Hematopoietic multipotent progenitor cell treated with erythropoietin and hydrocortisone succinate and interleukin-3 and kit ligand, for 8 days (in vitro differentiated cells): Measurements from ENCODE around the gene XK.
A peak's percentile ranks its signal among the peaks of the same experiment; 100 is the strongest.

Experiments
- DNase-seq: peaks from one replicate; pipeline ENCODE4 v3.0.0-alpha.2; 2015

XK gene

GRCh38 chrX:37679888-37680287 lies 5.7 kb upstream of the XK start:
- DNase-seq, result peak; percentile 87

DNA sequence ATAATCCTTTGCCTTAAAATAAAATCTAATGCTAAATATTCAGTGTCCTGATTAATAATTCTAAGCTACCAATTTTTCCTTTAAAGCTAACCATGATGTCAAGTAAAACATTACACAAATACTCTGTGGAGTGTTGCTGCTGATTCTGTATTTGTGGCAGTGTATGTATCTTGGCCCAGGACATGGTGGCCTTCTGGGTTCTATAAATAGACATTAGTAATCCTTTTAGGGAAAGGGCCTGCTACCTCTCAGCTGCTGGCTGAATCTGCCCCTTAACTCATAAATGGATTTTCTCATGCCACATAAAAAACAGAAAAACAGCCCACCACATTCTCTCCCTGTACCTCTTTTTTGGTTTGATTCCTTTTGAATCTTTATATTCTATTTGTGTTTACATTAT lies 1.2 kb upstream of the XK start:
- no peak for DNase-seq

- DNase-seq, result no peak
Measured at GRCh38 chrX:37684973-37685372, 618 bp upstream of the XK start.

GRCh38 chrX:37686369-37686995 lies 891 bp downstream of the XK start:
- peak; percentile 56 for DNase-seq

GRCh38 chrX:37686996-37687395 lies 1.4 kb downstream of the XK start:
- DNase-seq, result peak; percentile 50

DNA sequence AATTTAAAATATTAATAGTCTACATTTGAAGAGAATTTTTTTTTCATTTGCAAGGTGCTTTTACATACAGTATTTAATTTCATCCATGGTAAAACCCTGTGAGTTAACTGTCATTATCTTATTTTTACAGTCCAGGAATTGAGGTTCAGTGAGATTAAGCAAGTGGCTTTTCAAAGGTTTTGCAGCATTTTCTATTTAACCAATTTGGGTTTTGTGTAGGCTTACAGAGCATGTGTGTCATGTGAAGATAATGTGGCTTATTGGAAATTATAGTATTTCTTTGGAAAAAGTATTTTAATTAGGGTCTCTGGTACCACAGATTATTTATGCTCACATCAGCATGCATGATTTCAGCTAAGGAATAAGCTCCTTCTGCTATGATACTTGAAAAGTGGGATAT lies 4.5 kb downstream of the XK start:
- peak; percentile 82 for DNase-seq

DNA sequence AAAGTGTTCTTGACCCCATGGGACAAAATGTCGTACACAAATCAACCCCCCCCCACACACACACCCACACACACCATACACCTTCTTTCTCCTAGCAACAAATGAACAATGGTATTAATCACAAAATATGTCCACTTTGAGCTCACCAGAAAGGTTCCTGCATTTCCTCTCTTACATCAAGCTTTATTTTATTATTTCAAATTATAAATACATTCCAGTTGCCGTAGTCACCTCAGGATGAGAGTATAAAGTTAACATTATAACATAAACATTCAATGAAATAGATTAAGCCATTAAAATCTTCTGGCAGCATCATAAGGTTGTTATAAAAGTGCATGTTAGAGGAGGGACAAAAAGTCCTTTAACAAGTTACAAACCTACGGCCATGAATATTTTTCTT lies 7.3 kb downstream of the XK start:
- DNase-seq, result no peak

- DNase-seq, result peak; percentile 45
Measured at GRCh38 chrX:37697169-37697760, 11.7 kb downstream of the XK start.

DNA sequence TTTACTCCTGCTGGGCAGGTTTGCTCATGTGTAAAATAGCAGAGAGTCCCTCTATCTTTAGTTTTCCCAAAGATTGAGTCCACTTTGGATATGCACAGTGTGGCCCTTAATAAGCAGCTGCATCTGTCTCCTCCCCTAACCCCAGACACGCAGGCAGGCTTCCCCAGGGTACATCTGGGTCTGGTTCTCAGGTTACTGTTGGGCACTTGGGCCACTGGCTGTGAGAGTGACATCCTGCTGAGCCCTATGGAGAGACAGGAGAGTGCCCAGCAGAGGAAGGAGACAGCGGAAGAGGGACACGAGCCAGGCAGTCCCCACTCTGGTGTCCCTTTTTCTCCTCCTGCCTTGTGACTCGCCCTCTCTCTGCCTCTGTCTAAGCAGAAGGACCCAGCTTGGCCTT lies 16.0 kb downstream of the XK start:
- DNase-seq, result no peak

- DNase-seq, result no peak
Measured at GRCh38 chrX:37711991-37712390, 26.4 kb downstream of the XK start.

DNA sequence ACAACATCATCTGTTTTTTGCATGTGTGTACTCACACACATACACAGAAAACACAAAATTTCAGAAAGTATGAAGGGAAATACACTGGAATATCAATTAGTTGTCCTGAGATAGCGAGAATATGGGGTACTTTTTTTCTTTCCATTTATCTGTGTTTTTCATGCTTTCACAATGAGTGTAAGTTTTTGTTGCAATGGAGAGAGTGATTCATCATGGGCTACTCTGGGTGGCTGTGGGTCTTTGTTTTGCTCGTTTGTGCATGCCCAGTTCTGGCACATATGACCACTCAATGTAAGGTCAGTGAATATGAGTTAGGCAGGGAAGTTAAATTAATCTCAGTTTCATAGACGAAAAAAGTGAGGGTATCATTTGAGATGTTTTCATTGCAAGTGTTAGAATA lies 26.9 kb downstream of the XK start:
- DNase-seq, result no peak

- DNase-seq, result no peak
Measured at GRCh38 chrX:37714479-37714878, 28.9 kb downstream of the XK start.

DNA sequence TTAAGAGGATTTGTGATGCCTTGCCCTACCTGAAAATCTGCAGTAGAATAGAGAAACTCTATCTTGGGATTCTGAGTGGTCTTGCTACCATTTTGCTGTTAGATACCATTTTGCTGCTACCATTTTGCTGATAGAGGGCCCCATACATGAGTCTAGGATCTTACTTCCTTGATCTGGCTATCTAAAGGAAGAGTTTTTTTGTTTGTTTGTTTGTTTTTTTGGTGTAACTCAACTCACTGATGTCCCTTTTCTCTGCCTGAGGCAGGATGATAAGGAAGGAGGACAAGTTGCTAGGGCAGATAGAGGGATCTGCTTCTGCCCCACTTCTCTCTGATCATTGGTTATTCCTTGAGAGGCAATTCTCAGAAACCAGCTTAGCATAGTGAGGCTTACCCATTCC lies 31.0 kb downstream of the XK start:
- DNase-seq, result peak; percentile 87

- DNase-seq, result peak; percentile 55
Measured at GRCh38 chrX:37717708-37718107, 32.1 kb downstream of the XK start.

DNA sequence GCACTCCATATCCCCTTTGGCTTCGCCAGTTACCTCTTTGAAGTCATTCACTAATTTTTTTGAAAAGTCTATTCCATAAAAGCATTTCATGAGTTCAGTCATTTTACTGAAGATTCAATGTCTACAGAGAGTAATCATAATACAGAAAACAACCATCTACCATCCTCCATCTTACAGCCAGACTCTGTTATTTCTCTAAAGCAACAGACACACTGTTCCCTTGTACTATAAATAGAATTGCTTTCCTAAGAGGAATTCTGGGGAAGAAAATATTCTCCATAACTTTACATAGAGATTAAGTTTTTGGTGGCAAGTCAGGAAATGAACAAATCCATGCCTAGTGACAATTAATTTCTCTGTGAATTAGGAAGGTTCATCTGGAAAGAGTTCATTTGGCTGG lies 37.0 kb downstream of the XK start:
- no peak for DNase-seq

GRCh38 chrX:37726346-37726745 lies 40.8 kb downstream of the XK start:
- DNase-seq, result no peak

DNA sequence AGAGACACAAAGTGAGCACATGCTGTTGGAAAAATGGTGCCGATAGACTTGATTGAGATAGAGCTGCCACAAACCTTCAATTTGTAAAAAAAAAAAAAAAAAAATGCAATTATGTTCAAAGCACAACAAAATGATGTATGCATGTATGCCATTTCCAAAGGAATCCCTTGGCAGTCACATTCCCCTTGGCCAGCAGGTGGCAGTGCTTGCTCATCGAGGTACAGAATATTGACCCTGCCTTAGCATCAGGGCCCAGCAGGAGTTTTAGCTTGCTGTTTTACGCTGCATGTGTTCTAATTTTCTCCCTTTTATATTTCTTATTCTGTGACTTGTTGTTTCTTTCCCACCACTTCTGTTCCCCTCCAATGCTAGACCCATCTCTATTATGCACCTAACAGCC lies 59.8 kb downstream of the XK start:
- DNase-seq, result peak; percentile 73

DNA sequence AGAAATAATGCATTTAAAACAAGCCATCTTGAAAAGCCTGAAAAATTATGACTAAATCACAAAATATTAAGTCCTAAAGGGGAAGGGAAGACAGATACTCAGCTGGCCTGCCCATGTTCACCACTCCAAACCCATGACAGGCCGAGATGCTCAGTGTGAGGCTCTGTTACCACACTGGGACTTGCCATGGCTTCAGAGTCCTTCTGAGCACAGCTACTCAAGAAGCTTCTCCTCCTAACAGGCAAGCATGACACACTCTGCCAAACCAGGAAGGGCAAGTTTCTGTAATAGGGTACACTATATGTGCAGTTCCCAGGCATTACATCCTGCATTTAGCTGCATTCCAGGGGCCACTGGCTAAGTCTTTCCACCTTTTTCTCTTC lies 60.2 kb downstream of the XK start:
- DNase-seq, result no peak

GRCh38 chrX:37746218-37746941 lies 60.8 kb downstream of the XK start:
- DNase-seq, result no peak

DNA sequence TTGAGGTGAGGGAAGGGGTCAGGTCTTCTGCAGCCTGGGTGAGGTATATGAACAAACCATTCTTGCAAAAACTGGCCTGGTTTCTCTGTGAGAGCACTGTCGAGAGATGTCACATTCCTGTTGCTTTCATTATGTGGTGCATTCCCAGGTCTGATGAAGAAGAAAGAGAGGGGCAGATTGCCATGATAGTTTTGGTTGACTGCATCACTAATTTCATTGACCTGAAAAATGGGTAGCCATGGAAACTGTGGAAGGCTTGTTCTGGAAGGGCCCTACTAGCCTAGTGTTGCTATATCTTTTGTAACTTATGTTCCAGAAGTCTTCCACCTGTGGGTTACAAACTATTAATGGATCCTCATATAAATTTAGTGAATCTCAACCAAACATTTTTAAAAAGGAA lies 61.4 kb downstream of the XK start:
- no peak for DNase-seq

GRCh38 chrX:37752281-37752680 lies 66.7 kb downstream of the XK start:
- no peak for DNase-seq

DNA sequence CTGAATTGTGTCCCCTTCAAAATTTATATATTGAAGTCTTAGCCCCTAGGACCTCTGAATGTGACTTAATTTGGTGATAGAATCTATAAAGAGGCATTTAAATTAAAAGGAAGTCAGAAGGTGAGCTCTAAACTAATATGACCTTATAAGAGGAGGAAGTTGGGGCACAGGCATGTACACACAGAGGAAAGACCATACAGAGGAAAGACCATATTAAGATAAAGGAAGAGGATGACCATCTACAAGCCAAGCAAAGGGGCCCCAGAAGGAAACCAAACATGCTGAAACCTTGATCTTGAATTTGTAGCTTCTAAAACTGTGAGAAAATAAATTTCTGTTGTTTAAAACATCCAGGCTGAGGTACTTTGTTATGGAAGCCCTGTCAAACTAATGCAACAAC lies 67.3 kb downstream of the XK start:
- DNase-seq, result no peak

DNA sequence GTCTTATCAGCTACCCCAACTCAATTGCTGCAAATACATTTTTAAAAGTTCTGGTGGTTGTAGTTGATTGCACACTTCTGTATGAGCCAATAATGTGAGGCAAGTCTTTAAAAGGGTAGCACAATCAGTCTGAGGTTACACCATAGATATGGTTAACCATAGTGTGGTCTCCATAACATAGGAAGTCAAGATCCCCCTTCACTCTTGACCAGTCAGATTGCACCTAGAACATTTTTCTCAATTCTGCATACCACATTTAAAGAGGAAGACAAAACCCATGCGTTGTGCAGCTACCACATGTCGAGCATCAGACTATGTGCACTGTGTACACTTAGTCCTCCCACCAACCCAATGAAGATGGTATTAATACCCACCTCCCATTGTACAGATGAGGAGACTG lies 67.8 kb downstream of the XK start:
- peak; percentile 29 for DNase-seq

DNA sequence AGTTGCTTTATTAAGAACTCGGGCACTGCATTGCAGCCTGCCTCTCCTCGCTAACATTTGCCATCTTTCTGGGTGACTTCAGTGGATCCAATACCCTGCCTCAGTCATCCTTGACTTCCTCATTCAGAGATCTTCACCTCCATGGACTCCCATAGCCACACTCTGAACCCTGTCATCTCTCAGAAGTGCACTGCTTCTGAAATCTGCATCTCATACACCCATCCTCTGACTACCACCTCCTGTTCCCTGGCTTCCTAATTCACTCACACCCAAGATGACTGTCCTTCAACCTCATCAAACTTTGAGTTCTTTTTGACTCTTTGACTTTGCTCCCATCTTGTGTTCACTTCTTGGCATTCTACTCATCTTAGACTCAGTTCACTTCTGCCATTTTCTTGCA lies 68.9 kb downstream of the XK start:
- DNase-seq, result no peak

- DNase-seq, result peak; percentile 55
Measured at GRCh38 chrX:37755025-37755424, 69.4 kb downstream of the XK start.
